A673 (cell line): Measurements from ENCODE around the gene ANKRD40. TPM values are rescaled to one million over a fixed set of nuclear protein-coding genes. Genes with fewer than 3 reads are reported as not detected.

Experiments used
- BruUV-seq: library from RNA; stranded (reverse); fragments of 400-500 nt; replicated peaks from 2 replicates; lab custom pipeline; 2021; lab: Mats Ljungman, UMichigan
- CTCF ChIA-PET: fragments of 300-600 bp; sonication (Branson Sonifier 250); formaldehyde crosslinking; loops from one replicate; lab custom pipeline; 2022; ENCODE audit warnings: antibody characterized with exemption; lab: Charles Lee
- POLR2A ChIA-PET: fragments of 300-600 bp; sonication (Branson Sonifier 250); formaldehyde crosslinking; loops from one replicate; lab custom pipeline; 2022; ENCODE audit warnings: antibody characterized with exemption; ENCODE audit not compliant: low non-redundant PET; lab: Charles Lee
- DNase-seq: peaks from one replicate; pipeline ENCODE4 v3.0.0-alpha.2; 2015; ENCODE audit warnings: low spot score
- H3K27ac ChIP-seq: fragments of 200-600 bp; sonication (generic); 2 replicates; pipeline ENCODE4 v1.5.1; 2016; ENCODE audit warnings: mixed run types, low read depth, mild to moderate bottlenecking, mixed read lengths, antibody characterized with exemption, low read length; ENCODE audit not compliant: poor library complexity, severe bottlenecking
- H3K27me3 ChIP-seq: fragments of 200-600 bp; sonication (generic); replicated peaks from 2 replicates; pipeline ENCODE4 v1.6.1; 2017; ENCODE audit warnings: mixed run types, low read depth, mild to moderate bottlenecking, mixed read lengths, antibody characterized with exemption, low read length; ENCODE audit not compliant: insufficient read depth, poor library complexity
- H3K36me3 ChIP-seq: fragments of 200-600 bp; sonication (generic); 2 replicates; pipeline ENCODE4 v1.6.1; 2016; ENCODE audit warnings: mixed run types, mild to moderate bottlenecking, mixed read lengths, antibody characterized with exemption, low read length; ENCODE audit not compliant: insufficient read depth, poor library complexity, severe bottlenecking
- H3K4me1 ChIP-seq: fragments of 200-600 bp; sonication (generic); 2 replicates; pipeline ENCODE4 v1.6.1; 2017; ENCODE audit warnings: mixed run types, mild to moderate bottlenecking, mixed read lengths, antibody characterized with exemption, low read length; ENCODE audit not compliant: insufficient read depth, poor library complexity, severe bottlenecking
- H3K4me3 ChIP-seq: fragments of 200-600 bp; sonication (generic); 2 replicates; pipeline ENCODE4 v1.5.1; 2016; ENCODE audit warnings: low read depth, mixed run types, mild to moderate bottlenecking, mixed read lengths, low read length; ENCODE audit not compliant: poor library complexity, severe bottlenecking
- H3K9me3 ChIP-seq: fragments of 200-600 bp; sonication (generic); 2 replicates; pipeline ENCODE4 v1.6.1; 2016; ENCODE audit warnings: mixed run types, low read depth, mild to moderate bottlenecking, mixed read lengths, antibody characterized with exemption, low read length; ENCODE audit not compliant: poor library complexity, severe bottlenecking
- CTCF ChIP-seq: fragments of 300-800, 200-600 bp; sonication (generic); conservative IDR thresholded peaks from 2 replicates; pipeline ENCODE4 v1.5.1; 2017; ENCODE audit warnings: low read depth, mild to moderate bottlenecking, antibody characterized with exemption, low read length, moderate library complexity, mixed read lengths
- EZH2 ChIP-seq: fragments of 200-600 bp; sonication (generic); IDR thresholded peaks from 2 replicates; pipeline ENCODE4 v1.6.1; 2017; ENCODE audit warnings: borderline replicate concordance, low read depth, mild to moderate bottlenecking, mixed read lengths, antibody characterized with exemption, low read length; ENCODE audit not compliant: poor library complexity, severe bottlenecking
- intact Hi-C: fragments of 100-400 bp; cut with micrococcal nuclease; formaldehyde crosslinking; loops from one replicate; pipeline ENCODE4 v1.10.0; 2022; ENCODE audit not compliant: unreplicated experiment
- total RNA-seq: library from RNA; stranded (reverse); gene quantifications from 2 replicates; pipeline ENCODE4 v1.2.3, GENCODE V29; 2021

The ANKRD40 gene
- total RNA-seq, 1 experiment from 2014 or later: 54.2 TPM

GRCh38 chr17:50688245-50688644 is 19.5 kb downstream of the ANKRD40 start:
- POLR2A ChIA-PET: no interaction called here
- intact Hi-C loops: no loop called here
- Histone ChIP-seq H3K9me3 (no peaks in the 10 kb centered on the region), H3K4me1 (no peaks in the 10 kb centered on the region), H3K27ac (no peak overlapping the region), H3K36me3 (peaks cover 9% of the 10 kb centered on the region), H3K27me3 (no peaks in the 10 kb centered on the region), H3K4me3 (no peak overlapping the region)
- no peak for DNase-seq
- no TSS peak for BruUV-seq
- TF ChIP-seq CTCF: no peak
- CTCF ChIA-PET: no interaction called here

GRCh38 chr17:50687200-50688066 is 20.3 kb downstream of the ANKRD40 start:
- BruUV-seq: no TSS peak
- DNase-seq: no peak
- H3K27me3 ChIP-seq: no peaks in the 10 kb centered on the region
- no peaks in the 10 kb centered on the region for H3K9me3 ChIP-seq
- H3K27ac ChIP-seq: no peak overlapping the region
- POLR2A ChIA-PET: no interaction called here
- peaks cover 3% of the 10 kb centered on the region for H3K36me3 ChIP-seq
- CTCF ChIA-PET: interaction anchor here (0.6 kb wide), 1 partner anchor 18 kb away, joined by 5 read pairs; no protein-coding TSS in a partner anchor
- intact Hi-C loops: no loop called here
- TF ChIP-seq EZH2: no peak
- no peak for TF ChIP-seq CTCF
- H3K4me3 ChIP-seq: no peak overlapping the region
- no peaks in the 10 kb centered on the region for H3K4me1 ChIP-seq

DNA sequence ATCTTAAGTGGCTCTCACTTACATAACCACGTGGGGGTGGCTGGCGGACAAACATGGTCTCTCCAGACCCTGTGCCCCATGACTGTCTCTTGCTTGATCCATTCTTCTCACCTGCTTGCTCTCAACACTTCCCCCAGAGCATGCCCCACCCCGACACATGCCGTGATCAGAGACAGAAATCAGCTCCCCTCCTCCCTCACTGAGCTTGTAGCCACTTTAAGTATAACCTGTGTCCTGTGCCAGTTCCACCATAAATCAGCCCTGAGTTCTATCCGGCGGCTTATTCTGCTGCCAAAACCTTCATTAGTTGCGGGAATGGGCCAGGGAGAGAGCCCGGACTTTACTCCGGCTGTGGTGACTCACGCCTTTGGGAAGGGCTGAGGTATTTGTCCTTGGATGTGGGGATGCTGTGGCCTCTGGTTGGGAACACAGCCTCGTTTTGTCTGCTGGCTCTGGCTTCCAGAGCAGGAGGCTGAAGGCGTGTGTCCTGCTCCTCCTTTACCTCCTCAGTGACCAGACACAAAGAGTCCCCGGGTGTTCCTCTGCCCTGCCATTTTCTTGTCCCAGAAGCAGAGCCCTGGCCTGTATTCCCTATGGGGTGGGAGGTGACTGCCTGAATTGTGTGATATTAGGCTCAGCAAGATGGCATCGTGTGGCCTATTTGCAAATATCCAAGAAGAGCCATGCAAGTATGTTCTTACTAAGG is 21.1 kb downstream of the ANKRD40 start:
- ChIA-PET POLR2A (no interaction called here), CTCF (interaction anchor here (0.7 kb wide), 1 partner anchor 61 kb away, joined by 3 read pairs; no protein-coding TSS in a partner anchor)
- Histone ChIP-seq H3K4me1 (peaks cover under 1% of the 10 kb centered on the region), H3K36me3 (no peaks in the 10 kb centered on the region), H3K27ac (no peak overlapping the region), H3K27me3 (no peaks in the 10 kb centered on the region), H3K4me3 (no peak overlapping the region), H3K9me3 (no peaks in the 10 kb centered on the region)
- BruUV-seq: no TSS peak
- TF ChIP-seq CTCF (no peak), EZH2 (no peak)
- DNase-seq: no peak
- intact Hi-C loops: no loop called here
